Measurements from ENCODE around the gene ADARB1.

The ADARB1 gene

GRCh38 chr21:45246386-45247320, 172.3 kb downstream of the ADARB1 start:
- no peak for DNase-seq (ENCODE audit: low read depth in 2 of 2, low spot score in 1 of 2)

GRCh38 chr21:45248301-45248892, 174.0 kb downstream of the ADARB1 start:
- no peak for DNase-seq (ENCODE audit: low read depth in 2 of 2, low spot score in 1 of 2)

- DNase-seq (ENCODE audit: low read depth in 2 of 2, low spot score in 1 of 2): no peak
Measured at GRCh38 chr21:45248893-45249381, 174.6 kb downstream of the ADARB1 start.

- DNase-seq (ENCODE audit: low read depth in 2 of 2, low spot score in 1 of 2): no peak
Measured at GRCh38 chr21:45249626-45250025, 175.2 kb downstream of the ADARB1 start.

GRCh38 chr21:45250272-45250671, 175.9 kb downstream of the ADARB1 start:
- no peak for DNase-seq (ENCODE audit: low read depth in 2 of 2, low spot score in 1 of 2)

- no peak for DNase-seq (ENCODE audit: low read depth in 2 of 2, low spot score in 1 of 2)
Measured at GRCh38 chr21:45250914-45251634, 176.7 kb downstream of the ADARB1 start.

- no peak for DNase-seq (ENCODE audit: low read depth in 2 of 2, low spot score in 1 of 2)
Measured at GRCh38 chr21:45251635-45252447, 177.5 kb downstream of the ADARB1 start.

- no peak for DNase-seq (ENCODE audit: low read depth in 2 of 2, low spot score in 1 of 2)
Measured at GRCh38 chr21:45252448-45252925, 178.1 kb downstream of the ADARB1 start.

GRCh38 chr21:45253180-45253579, 178.8 kb downstream of the ADARB1 start:
- DNase-seq (ENCODE audit: low read depth in 2 of 2, low spot score in 1 of 2): no peak

- no peak for DNase-seq (ENCODE audit: low read depth in 2 of 2, low spot score in 1 of 2)
Measured at GRCh38 chr21:45253633-45254459, 179.5 kb downstream of the ADARB1 start.

- DNase-seq (ENCODE audit: low read depth in 2 of 2, low spot score in 1 of 2): no peak
Measured at GRCh38 chr21:45254460-45254930, 180.1 kb downstream of the ADARB1 start.

- DNase-seq (ENCODE audit: low read depth in 2 of 2, low spot score in 1 of 2): no peak
Measured at GRCh38 chr21:45255381-45256020, 181.1 kb downstream of the ADARB1 start.

GRCh38 chr21:45256021-45256911, 181.9 kb downstream of the ADARB1 start:
- DNase-seq (ENCODE audit: low read depth in 2 of 2, low spot score in 1 of 2): no peak

- no peak for DNase-seq (ENCODE audit: low read depth in 2 of 2, low spot score in 1 of 2)
Measured at GRCh38 chr21:45256912-45257672, 182.7 kb downstream of the ADARB1 start.

- DNase-seq (ENCODE audit: low read depth in 2 of 2, low spot score in 1 of 2): no peak
Measured at GRCh38 chr21:45257673-45258341, 183.4 kb downstream of the ADARB1 start.

- no peak for DNase-seq (ENCODE audit: low read depth in 2 of 2, low spot score in 1 of 2)
Measured at GRCh38 chr21:45258466-45258865, 184.1 kb downstream of the ADARB1 start.

Measured in stimulated activated CD8-positive, alpha-beta memory T cell treated with anti-CD3 and anti-CD28 coated beads, Interleukin-4, amount 100 ng/mL, for 4 hours (primary cell).